HG03460 (cell line): ENCODE data around the gene SHANK2.

Experiments
- ATAC-seq: cut with Tn5 transposase; IDR thresholded peaks from one replicate; pipeline ENCODE4 v1.9.1; 2021; ENCODE audit not compliant: unreplicated experiment

The SHANK2 gene

DNA sequence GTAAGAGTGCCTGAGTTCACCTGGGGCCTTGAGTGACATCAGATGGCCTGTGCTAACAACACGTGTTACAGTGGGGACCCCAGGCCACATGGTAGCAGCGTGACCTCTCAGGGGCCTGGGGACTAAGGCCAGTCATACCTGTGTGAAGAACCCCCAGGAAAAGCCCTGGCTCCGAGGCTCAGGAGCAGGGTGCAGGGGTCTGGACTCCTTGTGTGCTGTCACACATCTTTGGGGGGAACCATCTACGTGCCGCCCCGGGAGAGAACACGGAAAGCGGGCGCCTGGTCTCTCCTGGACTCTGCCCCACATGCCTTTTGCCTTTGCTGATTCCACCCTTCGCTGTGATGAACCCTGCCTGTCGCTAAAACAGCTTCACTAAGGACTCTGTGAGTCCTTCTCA is 48.7 kb downstream of the SHANK2 start:
- ATAC-seq: no peak

DNA sequence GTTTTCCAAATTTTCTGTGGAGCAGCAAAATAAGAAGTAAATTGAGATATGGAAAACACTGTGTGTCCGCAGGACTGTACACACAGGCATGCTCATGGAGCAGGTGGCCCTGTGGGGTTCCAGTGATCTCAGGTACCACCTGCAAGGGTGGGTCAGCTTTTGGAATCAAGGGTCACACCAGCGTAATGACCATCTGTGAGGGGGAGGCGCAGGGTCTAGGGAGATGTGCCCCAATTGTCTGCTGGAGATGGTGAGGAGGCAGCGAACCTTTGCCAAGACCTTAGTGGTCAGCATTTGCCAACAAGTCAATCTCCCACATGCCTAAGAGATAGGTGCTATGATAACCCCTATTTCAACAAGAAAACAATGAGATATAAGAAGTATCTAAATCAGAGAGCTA is 49.4 kb downstream of the SHANK2 start:
- no peak for ATAC-seq

DNA sequence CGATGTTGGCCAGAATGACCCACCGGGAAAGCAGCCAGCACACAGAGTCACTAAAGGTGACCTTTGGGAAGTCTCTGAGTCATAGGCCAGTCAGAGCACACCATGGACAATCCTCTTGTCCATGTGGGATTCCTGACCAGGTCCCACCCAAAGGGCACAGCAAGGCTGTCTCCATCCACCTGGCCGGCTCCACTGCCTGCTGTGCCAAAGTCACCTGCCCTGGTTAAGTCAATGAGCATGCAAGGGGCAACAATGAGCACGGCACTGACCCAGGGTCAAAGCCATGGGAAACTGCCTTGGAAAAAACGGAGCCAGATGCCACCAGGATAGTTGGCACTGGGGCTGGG is 49.8 kb downstream of the SHANK2 start:
- no peak for ATAC-seq
